Keratinocyte (primary cell): ENCODE data around the gene SLC17A2.

Experiments
- CTCF ChIP-seq, 3 experiments: IDR thresholded peaks in 1 of 3; conservative IDR thresholded peaks in 1 of 3; optimal IDR thresholded peaks in 1 of 3; 2 replicates in 2 of 3; 3 replicates in 1 of 3; pipeline versions ENCODE3 to v1.5.1; 2011; ENCODE audit warnings: low read length in 3 of 3, mild to moderate bottlenecking in 3 of 3, moderate library complexity in 2 of 3, control low read depth in 1 of 3, inconsistent platforms in 1 of 3; ENCODE audit not compliant: insufficient read depth in 2 of 3; ENCODE audit errors: extremely low read depth in 1 of 3
- EZH2 ChIP-seq: IDR thresholded peaks from one replicate; pipeline ENCODE4 v1.6.1; 2012; ENCODE audit warnings: inconsistent platforms, mild to moderate bottlenecking, low read length, moderate library complexity

- TF ChIP-seq CTCF (optimal IDR thresholded peaks at IDR 0.05 in 1 of 3, IDR thresholded peaks at IDR 0.05 in 1 of 3, conservative IDR thresholded peaks at IDR 0.05 in 1 of 3; ENCODE audit: extremely low read depth in 1 of 3, insufficient read depth in 2 of 3, low read length in 3 of 3) (no peak), EZH2 (no peak)
These were observed 25.7 kb upstream of the SLC17A2 start for GRCh38 chr6:25956226-25956625.
